HG02588 (cell line): ENCODE measurements around the gene CHCHD2.
"Not testable (repeated sequence)": the region's sequence is repeated elsewhere in the genome, so short reads cannot be mapped to it uniquely, and the experiment has no call there.

Experiments used
- ATAC-seq: cut with Tn5 transposase; IDR thresholded peaks from one replicate; pipeline ENCODE4 v1.9.1; 2021; ENCODE audit warnings: mild to moderate bottlenecking, moderate library complexity; ENCODE audit not compliant: unreplicated experiment

The CHCHD2 gene

DNA sequence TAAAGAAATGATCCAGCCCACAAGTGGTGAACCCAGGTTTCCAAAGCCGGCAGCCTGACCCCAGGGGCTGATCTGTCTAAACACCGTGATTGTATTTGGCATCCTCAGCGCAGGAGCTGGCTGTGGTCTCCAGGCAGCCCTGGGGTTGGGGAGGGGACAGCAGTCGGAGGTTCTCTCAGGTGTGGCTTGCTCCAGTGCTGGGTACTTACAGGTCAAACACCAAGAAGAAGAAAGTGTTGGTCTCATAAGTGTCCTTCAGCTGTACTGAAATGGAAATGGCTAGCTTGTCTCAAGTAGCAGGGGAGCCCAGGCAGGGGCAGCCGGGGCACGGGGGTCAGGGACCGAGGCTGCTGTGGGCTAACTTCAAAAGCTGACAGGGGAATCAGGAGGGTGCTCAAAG lies 19.5 kb downstream of the CHCHD2 start:
- ATAC-seq = no peak

DNA sequence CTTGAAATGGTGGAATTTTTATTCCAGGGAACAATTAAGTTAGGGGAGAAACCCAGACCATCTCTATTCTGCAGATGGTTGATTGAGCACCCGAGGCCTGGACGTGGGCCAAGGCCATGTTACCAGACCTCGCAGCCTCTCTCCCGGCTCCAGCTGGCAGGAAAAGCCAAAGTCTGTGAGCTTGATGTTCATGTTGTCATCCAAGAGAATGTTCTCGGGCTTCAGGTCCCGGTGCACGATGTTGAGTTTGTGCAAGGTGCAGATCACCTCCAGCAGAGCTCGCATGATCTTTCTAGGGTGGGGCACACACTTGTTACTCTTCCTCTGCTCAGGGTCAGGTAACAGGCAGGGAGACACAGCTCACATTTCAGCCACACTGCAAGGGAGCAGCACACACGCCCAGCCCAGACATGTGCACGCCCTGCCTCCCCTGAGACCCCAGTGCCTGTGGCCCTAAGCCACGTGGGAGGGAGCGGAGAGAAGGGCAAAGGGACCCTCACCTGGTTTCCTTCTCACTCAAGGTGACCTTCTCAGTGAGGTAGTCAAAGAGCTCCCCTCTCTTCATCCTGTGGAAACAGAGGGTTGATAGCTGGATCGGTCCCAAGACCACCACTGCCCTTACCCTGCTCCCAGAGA lies 23.0 kb downstream of the CHCHD2 start:
- ATAC-seq = no peak

DNA sequence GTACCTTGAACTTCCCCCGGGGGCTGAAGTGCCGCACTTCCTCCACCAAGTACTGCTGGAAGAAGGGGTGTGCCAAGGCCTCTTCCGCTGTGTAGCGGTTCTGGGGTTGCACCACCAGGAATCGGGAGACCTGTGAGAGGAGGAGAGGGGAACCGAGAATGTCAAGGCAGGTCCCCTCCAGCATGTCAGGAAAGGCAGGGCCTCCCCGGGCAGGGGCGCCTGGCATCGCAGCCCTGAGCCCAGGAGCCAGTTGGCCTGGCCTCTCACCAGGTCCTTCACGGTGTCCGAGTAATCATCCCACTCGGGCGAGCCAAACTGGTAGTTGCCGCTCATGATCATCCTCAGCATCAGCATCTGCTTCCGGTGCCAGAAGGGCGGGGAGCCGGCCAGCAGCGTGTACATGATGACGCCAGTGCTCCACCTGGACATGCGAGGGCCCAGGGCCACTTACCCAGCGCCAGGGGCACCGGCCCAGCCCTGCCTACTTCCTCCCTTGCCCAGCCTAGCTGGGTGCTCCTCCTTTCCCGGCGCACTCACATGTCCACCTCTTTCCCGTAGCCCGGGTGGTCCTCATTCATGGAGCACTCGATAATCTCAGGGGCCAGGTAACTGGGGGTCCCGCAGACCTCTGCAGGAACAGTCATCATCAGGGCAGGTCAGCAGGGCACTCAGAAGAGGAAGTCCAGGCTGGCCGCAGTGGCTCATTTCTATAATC lies 24.5 kb downstream of the CHCHD2 start:
- ATAC-seq = no peak

DNA sequence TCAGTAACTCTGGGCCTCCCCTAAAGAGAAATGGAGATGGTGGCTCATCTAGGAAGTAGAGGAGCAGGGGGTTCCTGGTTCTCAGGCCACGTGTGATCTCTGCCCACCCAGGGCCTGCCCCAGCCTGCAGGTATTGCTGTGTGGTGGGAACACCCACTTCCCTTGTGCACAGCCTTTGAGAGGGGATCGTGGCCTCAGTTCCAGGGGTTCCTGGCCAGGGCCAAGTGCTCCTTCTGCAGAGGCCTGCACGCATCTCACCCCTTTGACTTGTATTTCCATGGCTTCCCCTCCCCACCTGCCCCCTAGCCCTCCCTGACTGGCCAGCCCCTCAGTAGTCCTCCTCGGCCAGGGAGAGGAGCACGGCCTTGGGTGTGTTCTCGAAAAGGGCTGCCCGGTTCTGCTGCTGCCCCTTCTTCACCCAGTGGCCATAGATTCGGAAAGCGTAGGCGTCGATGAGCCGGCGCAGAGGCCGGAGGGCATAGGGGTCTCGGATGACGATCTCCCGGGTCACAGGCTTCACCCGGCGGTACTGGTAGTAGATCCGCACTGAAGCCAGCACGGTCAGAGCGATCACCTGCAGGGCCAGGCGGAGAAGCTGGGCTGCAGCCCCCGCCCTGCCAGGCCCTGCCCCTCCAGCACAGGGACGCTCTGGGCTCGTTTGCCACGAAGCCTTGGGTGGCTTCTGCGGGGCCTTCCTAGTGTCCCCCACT lies 25.4 kb downstream of the CHCHD2 start:
- not testable (repeated sequence) for ATAC-seq

DNA sequence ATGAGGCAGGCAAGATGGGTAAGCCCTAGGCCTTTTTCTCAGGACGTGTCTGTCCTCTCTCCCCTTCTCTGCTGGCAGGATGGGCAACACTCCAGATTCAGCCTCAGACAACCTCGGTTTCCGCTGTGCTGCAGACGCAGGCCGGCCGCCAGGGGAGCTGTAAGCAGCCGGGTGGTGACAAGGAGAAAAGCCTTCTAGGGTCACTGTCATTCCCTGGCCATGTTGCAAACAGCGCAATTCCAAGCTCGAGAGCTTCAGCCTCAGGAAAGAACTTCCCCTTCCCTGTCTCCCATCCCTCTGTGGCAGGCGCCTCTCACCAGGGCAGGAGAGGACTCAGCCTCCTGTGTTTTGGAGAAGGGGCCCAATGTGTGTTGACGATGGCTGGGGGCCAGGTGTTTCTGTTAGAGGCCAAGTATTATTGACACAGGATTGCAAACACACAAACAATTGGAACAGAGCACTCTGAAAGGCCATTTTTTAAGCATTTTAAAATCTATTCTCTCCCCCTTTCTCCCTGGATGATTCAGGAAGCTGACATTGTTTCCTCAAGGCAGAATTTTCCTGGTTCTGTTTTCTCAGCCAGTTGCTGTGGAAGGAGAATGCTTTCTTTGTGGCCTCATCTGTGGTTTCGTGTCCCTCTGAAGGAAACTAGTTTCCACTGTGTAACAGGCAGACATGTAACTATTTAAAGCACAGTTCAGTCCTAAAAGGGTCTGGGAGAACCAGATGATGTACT lies 26.7 kb downstream of the CHCHD2 start:
- no peak for ATAC-seq

DNA sequence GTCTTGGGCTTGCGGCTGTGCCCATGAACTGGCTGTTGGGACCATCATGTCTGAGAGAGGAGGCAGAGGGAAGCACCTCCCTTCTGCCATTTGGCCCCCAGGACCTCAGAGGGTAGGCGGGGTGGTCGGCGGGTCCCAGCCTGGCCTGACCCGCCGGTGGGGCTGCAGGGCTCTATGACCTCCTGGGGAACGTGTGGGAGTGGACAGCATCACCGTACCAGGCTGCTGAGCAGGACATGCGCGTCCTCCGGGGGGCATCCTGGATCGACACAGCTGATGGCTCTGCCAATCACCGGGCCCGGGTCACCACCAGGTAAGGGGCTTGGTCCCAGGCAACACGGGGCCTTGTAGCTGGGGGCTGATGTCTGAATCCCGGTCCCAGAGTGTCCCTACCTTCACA lies 28.1 kb downstream of the CHCHD2 start:
- ATAC-seq = no peak

DNA sequence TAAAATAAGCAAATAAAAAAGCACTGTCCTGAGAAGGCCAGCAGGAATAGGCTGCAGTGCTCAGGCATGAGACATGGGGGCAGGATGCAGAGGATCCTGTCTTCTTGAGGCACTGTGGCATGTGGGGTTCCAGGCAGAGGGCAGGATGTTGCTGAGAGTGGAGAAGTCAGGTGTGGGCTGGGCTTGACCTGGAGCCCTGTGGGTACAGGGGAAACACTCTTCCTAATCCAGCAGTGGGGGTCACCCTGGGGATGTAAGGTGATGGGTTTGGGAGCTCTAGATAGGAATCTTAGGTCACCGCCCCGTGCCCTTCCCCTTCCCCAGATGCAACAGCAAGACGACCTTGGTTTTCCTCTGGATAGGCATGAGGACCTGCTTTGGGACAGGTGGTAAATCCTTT lies 28.6 kb downstream of the CHCHD2 start:
- no peak for ATAC-seq

DNA sequence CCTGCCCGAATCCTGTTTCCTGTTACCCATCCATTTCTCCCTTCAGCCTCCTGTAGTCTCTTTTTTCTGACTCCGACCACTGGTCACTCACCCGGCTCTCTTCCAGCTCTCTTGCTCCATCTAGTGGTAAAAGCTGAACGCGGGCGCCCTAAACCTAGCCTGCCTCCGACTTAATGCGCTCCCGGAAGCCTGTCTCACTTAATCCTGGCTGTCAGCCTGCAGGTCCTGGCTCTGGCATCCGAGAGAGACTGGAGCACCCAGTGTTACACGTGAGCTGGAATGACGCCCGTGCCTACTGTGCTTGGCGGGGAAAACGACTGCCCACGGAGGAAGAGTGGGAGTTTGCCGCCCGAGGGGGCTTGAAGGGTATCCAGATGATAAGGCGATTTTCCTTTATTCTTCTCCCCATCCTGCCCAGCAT lies 31.9 kb downstream of the CHCHD2 start:
- ATAC-seq = no peak

DNA sequence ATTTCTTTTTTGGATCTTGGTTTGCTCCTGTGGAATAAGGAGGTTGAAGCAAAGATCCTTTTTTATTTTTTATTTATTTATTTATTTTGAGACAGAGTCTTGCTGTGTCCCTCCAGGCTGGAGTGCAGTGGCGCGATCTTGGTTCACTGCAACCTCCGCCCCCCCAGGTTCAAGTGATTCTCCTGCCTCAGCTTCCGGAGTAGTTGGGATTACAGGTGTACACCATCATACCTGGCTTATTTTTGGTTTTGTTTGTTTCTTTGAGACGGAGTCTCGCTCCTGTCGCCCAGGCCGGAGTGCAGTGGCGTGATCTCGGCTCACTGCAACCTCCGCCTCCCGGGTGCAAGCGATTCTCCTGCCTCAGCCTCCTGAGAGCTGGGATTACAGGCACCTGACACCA lies 39.9 kb downstream of the CHCHD2 start:
- not testable (repeated sequence) for ATAC-seq

DNA sequence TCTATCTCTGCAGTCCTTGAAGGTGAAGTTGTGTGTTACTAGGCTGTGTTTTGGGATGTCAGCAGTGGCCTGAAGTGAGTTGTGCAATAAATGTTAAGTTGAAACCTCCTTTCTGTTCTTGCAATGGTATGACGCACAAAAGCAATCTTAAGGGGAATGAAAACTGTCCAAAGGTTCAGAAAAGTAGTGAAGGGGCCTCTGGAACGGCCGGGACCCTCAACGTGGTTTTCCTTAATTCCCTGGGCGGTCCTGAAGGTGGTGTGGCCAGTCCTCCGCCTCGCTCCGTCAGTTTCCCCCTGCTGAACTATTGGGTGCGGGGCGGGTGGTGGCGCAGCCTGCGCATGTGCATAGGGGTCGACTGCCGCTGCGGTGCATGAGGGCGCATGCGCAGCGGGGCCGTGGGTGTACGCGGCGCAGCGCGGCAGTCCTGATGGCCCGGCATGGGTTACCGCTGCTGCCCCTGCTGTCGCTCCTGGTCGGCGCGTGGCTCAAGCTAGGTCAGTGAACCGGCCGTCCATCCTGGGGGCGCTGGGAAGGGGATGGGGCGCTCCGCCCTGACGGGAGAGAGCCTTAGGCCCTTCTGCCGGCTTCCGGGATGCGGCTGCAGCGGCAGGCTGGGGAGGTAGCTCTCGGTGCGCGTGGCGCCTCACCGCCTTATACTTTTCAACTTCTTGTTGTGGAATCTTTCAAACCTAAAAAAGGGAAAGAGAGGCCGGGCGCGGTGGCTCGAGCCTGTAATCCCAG lies 42.2 kb downstream of the CHCHD2 start, which contains the start of gene SUMF2:
SUMF2 (plus strand) TSS at position 405 of the 744 bp plus-strand sequence; CDS start at position 431, 26 bp downstream.
- ATAC-seq = peak; percentile 89

DNA sequence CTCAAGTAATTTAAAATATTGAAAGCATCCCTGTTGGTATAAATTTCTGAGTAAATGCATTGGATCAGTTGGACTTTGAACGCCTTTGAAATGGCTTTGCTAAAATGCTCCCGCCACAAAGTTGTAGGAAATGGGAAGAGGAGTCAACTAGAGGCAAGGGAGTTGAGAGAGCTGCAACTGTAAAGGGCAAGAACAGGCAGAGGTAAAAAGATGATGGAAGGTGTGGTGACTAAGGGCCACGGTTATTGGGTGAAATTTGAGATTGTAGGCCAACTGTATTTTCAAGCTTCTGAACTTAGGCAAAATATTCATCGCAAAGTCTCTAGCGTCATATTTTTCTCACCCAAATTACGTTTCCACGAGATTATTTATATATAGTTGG lies 42.8 kb downstream of the CHCHD2 start:
- no peak for ATAC-seq

DNA sequence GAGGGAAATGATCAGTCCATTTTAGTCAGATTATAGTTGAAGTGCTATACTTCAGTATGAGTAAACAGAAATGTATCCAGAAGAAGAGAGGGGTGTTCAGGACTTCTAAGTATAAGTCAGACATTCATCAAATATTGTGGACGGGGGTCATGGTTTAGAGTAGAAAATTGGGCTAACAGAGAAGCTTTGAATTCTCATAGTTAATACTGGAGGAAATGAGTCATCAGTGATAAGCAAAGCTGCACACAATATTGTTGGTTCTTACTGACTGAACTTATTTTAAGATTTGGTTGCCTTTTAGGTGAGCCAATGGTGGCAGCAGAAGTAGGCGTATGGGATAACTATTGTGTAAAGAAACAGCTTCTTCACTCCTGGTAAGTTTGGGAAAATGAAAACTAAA lies 43.9 kb downstream of the CHCHD2 start:
- no peak for ATAC-seq

DNA sequence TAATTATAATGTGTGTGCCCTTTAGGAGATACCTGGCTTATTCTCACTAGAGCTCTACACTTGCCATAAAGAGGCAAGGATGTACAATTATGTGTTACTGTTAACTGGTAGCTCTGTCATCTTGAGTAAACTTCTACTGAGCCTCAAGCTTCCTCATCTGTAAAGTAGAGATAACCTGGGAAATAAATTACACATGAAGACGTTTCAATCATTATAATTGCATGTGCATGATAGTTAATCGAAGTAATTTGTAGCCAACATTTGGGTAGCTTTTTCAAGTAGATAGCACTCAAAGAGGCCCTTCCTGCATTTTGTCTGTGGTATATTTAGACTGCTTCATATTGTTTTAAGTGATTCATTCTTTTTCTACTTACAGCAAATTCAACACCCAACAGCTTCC lies 52.3 kb downstream of the CHCHD2 start:
- no peak for ATAC-seq

DNA sequence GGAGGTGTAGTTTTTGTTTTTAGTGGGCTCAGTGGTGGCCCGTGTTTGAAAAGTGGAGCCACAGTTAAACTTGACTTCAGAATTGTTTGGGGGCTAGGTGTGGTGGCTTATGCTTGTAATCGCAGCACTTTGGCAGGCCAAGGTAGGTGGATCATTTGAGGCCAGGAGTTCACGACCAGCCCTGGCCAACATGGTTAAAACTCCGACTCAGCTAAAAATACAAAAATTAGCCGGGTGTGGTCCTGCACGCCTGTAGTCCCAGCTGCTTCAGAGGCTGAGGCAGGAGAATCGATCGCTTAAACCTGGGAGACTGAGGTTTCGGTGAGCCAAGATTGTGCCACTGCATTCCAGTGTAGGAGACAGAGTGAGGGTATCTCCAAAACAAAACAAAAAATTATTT lies 52.9 kb downstream of the CHCHD2 start:
- no peak for ATAC-seq
